GM12892 (cell line): ENCODE measurements around the gene DDRGK1. TPM values are rescaled to one million over a fixed set of nuclear protein-coding genes. Genes with fewer than 3 reads are reported as not detected.
A peak's percentile ranks its signal among the peaks of the same experiment; 100 is the strongest.

ENCODE experiments used
- DNase-seq: peaks from one replicate; pipeline ENCODE4 v3.0.0; 2011; ENCODE audit not compliant: insufficient read length
- FAIRE-seq: peaks from 2 replicates; lab custom pipeline; 2011; peaks lifted over from hg19 to GRCh38; lab: Jason Lieb, UNC
- POLR2A ChIP-seq: IDR thresholded peaks from 2 replicates; pipeline ENCODE4 v1.6.1; 2011; ENCODE audit warnings: low read depth, low read length, control low read depth
- POLR2AphosphoS5 ChIP-seq: IDR thresholded peaks from 2 replicates; pipeline ENCODE4 v1.6.1; 2011; ENCODE audit warnings: low read depth, low read length, control low read depth
- TAF1 ChIP-seq: IDR thresholded peaks from 2 replicates; pipeline ENCODE4 v1.6.1; 2011; ENCODE audit warnings: low read depth, mild to moderate bottlenecking, control low read depth, low read length, borderline replicate concordance
- polyA plus RNA-seq: library from polyadenylated mRNA; unstranded; fragments of >200 nt; gene quantifications from one replicate; pipeline ENCODE4 v1.2.1, GENCODE V29; 2012; ENCODE audit warnings: missing spikeins, inconsistent platforms; ENCODE audit not compliant: missing spikeins

Gene DDRGK1
- polyA plus RNA-seq = 19.3 TPM

- peak; percentile 91 for DNase-seq
- TF ChIP-seq TAF1 = peak; percentile 57
- peak; percentile 77; the same call in 1 of the 2 replicates for TF ChIP-seq POLR2A
- peak; percentile 63 for TF ChIP-seq POLR2AphosphoS5
- FAIRE-seq = peak; percentile 95
Measured at GRCh38 chr20:3204124-3204794, at the start of gene DDRGK1. TSS of gene DDRGK1 (minus strand) at chr20:3204682. CDS start at chr20:3204627, 55 bp downstream.

- no peak for TF ChIP-seq POLR2AphosphoS5
- no peak for TF ChIP-seq POLR2A
- no peak for TF ChIP-seq TAF1
- DNase-seq (no peak), FAIRE-seq (no peak)
Measured at GRCh38 chr20:3251806-3252205, 47.3 kb upstream of the DDRGK1 start.

GRCh38 chr20:3250091-3250504 is 45.6 kb upstream of the DDRGK1 start:
- FAIRE-seq = no peak
- DNase-seq = no peak
- no peak for TF ChIP-seq POLR2A
- no peak for TF ChIP-seq POLR2AphosphoS5
- TF ChIP-seq TAF1 = no peak

- TF ChIP-seq POLR2AphosphoS5 (no peak), POLR2A (no peak), TAF1 (no peak)
- FAIRE-seq (no peak), DNase-seq (no peak)
Measured at GRCh38 chr20:3248993-3249347, 44.5 kb upstream of the DDRGK1 start.

- FAIRE-seq (no peak), DNase-seq (no peak)
- no peak for TF ChIP-seq POLR2A
- no peak for TF ChIP-seq TAF1
- TF ChIP-seq POLR2AphosphoS5 = no peak
Measured at GRCh38 chr20:3248167-3248992, 43.9 kb upstream of the DDRGK1 start.

- FAIRE-seq = no peak
- no peak for DNase-seq
- TF ChIP-seq POLR2AphosphoS5 (no peak), POLR2A (no peak), TAF1 (no peak)
Measured at GRCh38 chr20:3247638-3248037, 43.2 kb upstream of the DDRGK1 start.

- FAIRE-seq = no peak
- TF ChIP-seq POLR2AphosphoS5 (no peak), POLR2A (no peak), TAF1 (no peak)
Measured at GRCh38 chr20:3246682-3247081, 42.2 kb upstream of the DDRGK1 start.

GRCh38 chr20:3245711-3246110 is 41.2 kb upstream of the DDRGK1 start:
- DNase-seq (no peak), FAIRE-seq (no peak)
- no peak for TF ChIP-seq POLR2AphosphoS5
- TF ChIP-seq POLR2A = no peak
- TF ChIP-seq TAF1 = no peak

More at GRCh38 chr20:3246682-3247081, 42.2 kb upstream of the DDRGK1 start:
- no peak for DNase-seq

GRCh38 chr20:3245156-3245555 is 40.7 kb upstream of the DDRGK1 start:
- DNase-seq (no peak), FAIRE-seq (no peak)
- TF ChIP-seq POLR2AphosphoS5 (no peak), POLR2A (no peak), TAF1 (no peak)

- FAIRE-seq = no peak
- TF ChIP-seq TAF1 (no peak), POLR2AphosphoS5 (no peak), POLR2A (no peak)
- no peak for DNase-seq
Measured at GRCh38 chr20:3244613-3245012, 40.1 kb upstream of the DDRGK1 start.

- FAIRE-seq (no peak), DNase-seq (no peak)
- TF ChIP-seq TAF1 (no peak), POLR2AphosphoS5 (no peak), POLR2A (no peak)
Measured at GRCh38 chr20:3243718-3244358, 39.4 kb upstream of the DDRGK1 start.
